ENCODE results near the gene HOTAIR. TPM values are rescaled to one million over a fixed set of nuclear protein-coding genes. Genes with fewer than 3 reads are reported as not detected.

Gene HOTAIR
- total RNA-seq, 1 donor from 2014 or later: not detected

DNA sequence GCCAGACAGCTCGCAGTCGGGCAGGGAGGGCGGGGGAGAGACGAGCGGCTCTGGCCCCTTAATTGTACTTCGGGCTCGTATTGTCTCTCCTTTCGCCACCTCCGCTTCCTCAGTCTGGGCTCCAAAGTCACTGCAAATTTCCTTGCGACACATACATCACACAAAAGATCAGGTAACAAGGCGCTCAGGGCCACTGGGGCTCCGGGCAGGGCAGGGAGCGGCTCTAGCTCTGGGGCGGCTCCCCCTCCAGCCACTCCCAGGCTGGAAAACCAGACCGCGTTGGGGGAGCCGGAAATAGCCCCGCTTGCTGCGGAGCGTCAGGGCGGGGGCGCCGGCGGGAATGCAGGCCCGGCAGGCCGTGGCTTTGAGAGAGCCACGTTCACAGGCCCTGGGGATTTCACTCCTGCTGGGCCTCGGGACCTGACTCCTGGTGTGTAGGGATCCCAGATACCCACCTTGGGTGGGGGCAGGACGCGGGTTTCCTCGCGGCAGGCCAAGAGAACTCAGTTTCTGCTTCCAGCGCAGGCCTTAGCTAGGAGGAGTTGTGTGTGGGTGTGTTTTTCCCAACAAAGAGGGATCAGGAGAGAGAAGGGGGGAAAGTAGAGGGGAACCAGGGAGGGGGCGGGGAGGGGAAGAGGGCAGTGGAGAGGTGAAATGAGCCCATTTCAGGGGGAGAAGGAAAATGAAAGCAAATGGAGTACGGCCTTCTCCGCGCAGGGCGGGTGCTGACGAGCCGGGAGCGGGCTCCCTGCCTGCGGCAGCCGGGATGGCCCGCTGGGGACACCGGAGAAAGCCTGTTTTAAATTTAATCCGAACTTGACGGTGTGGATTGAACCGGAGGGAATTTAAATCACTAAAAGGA is 20.9 kb upstream of the HOTAIR start:
- DNase-seq (ENCODE audit: low spot score, unreplicated experiment): no peak
- TF ChIP-seq, protein P1, sequence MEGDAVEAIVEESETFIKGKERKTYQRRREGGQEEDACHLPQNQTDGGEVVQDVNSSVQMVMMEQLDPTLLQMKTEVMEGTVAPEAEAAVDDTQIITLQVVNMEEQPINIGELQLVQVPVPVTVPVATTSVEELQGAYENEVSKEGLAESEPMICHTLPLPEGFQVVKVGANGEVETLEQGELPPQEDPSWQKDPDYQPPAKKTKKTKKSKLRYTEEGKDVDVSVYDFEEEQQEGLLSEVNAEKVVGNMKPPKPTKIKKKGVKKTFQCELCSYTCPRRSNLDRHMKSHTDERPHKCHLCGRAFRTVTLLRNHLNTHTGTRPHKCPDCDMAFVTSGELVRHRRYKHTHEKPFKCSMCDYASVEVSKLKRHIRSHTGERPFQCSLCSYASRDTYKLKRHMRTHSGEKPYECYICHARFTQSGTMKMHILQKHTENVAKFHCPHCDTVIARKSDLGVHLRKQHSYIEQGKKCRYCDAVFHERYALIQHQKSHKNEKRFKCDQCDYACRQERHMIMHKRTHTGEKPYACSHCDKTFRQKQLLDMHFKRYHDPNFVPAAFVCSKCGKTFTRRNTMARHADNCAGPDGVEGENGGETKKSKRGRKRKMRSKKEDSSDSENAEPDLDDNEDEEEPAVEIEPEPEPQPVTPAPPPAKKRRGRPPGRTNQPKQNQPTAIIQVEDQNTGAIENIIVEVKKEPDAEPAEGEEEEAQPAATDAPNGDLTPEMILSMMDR (IDR thresholded peaks at IDR 0.05; ENCODE audit: unreplicated experiment): no peak
- no peaks in the 10 kb centered on the region for H3K36me3 Mint-ChIP-seq (ENCODE audit: insufficient read depth)
- H3K4me3 Mint-ChIP-seq (ENCODE audit: low read depth): no peak overlapping the region
- peak overlapping the region; percentile 81 for H3K27ac Mint-ChIP-seq
- peaks cover 100% of the 10 kb centered on the region for H3K27me3 Mint-ChIP-seq
- H3K9me3 Mint-ChIP-seq (ENCODE audit: low read depth): no peaks in the 10 kb centered on the region
- peaks cover 6% of the 10 kb centered on the region for H3K4me1 Mint-ChIP-seq (ENCODE audit: low read depth)

DNA sequence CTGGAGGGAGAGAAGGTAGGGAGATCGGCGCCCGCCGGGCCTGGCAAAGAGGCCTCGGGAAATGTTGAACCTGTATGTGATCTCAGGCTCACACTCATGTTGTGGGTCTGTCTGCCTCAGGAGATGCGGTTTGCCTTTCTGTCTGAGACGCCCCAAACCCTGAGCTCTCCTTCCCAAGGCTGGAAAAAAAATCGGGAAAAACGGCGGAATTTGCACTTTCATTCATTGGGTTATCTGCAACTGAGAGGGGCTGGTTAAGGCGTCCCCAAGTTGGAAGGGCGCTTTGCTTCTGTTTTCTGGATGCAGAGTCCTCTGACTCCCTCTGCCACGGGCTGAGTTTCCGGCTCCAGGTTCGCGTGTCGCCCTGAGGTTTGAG is 20.2 kb upstream of the HOTAIR start:
- TF ChIP-seq, protein P1 (IDR thresholded peaks at IDR 0.05; ENCODE audit: unreplicated experiment): no peak
- no peak for DNase-seq (ENCODE audit: low spot score, unreplicated experiment)
- H3K27ac Mint-ChIP-seq: no peak overlapping the region
- no peak overlapping the region for H3K4me3 Mint-ChIP-seq (ENCODE audit: low read depth)
- H3K36me3 Mint-ChIP-seq (ENCODE audit: insufficient read depth): no peaks in the 10 kb centered on the region
- peaks cover 4% of the 10 kb centered on the region for H3K4me1 Mint-ChIP-seq (ENCODE audit: low read depth)
- no peaks in the 10 kb centered on the region for H3K9me3 Mint-ChIP-seq (ENCODE audit: low read depth)
- H3K27me3 Mint-ChIP-seq: peaks cover 100% of the 10 kb centered on the region

DNA sequence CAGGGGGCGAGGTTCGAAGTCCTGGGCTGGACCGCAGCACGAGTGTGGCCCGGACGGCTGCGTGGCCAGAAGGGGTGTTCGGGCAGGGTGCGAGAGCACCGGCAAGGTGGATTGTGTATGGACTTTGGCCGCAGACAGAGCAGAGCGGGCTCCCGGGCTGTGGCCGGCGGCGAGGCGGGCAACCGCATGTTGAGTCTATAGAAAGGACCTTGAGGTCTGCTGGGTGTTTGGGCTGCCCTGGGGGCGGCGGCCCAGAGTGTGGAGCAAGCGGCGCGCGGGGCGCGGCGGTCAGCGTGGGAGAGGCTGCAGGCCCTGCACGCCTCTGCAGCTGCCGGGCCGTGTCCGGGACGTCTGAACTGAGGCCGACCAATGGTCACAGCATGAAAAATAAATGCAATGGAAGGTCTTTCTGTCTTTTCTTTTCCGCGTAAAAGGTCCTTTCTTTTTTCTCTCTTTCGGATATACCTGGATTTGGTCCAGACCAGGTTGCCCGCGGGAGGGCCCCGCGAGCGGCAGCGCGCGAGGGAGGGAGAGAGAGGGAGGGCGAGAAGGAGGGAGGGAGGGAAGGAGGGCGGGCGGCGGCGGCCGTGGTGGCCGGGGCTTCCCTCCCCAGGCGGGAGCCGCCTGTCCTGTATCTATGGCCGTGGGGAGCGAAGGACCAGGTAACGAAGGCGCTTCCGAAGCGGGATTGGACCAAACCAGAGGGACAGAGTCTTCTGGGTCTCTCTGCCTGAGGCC is 19.7 kb upstream of the HOTAIR start:
- DNase-seq (ENCODE audit: low spot score, unreplicated experiment): no peak
- H3K4me3 Mint-ChIP-seq (ENCODE audit: low read depth): no peak overlapping the region
- peaks cover 4% of the 10 kb centered on the region for H3K4me1 Mint-ChIP-seq (ENCODE audit: low read depth)
- TF ChIP-seq, protein P1 (IDR thresholded peaks at IDR 0.05; ENCODE audit: unreplicated experiment): no peak
- H3K27ac Mint-ChIP-seq: peak overlapping the region; percentile 45
- H3K36me3 Mint-ChIP-seq (ENCODE audit: insufficient read depth): no peaks in the 10 kb centered on the region
- H3K9me3 Mint-ChIP-seq (ENCODE audit: low read depth): no peaks in the 10 kb centered on the region
- peaks cover 100% of the 10 kb centered on the region for H3K27me3 Mint-ChIP-seq

GRCh38 chr12:53994009-53994263 is 19.2 kb upstream of the HOTAIR start:
- Mint-ChIP-seq H3K27ac (peak overlapping the region; percentile 45), H3K36me3 (ENCODE audit: insufficient read depth) (no peaks in the 10 kb centered on the region), H3K27me3 (peaks cover 100% of the 10 kb centered on the region), H3K4me1 (ENCODE audit: low read depth) (peaks cover 4% of the 10 kb centered on the region), H3K9me3 (ENCODE audit: low read depth) (no peaks in the 10 kb centered on the region), H3K4me3 (ENCODE audit: low read depth) (no peak overlapping the region)
- no peak for DNase-seq (ENCODE audit: low spot score, unreplicated experiment)
- TF ChIP-seq, protein P1 (IDR thresholded peaks at IDR 0.05; ENCODE audit: unreplicated experiment): no peak

DNA sequence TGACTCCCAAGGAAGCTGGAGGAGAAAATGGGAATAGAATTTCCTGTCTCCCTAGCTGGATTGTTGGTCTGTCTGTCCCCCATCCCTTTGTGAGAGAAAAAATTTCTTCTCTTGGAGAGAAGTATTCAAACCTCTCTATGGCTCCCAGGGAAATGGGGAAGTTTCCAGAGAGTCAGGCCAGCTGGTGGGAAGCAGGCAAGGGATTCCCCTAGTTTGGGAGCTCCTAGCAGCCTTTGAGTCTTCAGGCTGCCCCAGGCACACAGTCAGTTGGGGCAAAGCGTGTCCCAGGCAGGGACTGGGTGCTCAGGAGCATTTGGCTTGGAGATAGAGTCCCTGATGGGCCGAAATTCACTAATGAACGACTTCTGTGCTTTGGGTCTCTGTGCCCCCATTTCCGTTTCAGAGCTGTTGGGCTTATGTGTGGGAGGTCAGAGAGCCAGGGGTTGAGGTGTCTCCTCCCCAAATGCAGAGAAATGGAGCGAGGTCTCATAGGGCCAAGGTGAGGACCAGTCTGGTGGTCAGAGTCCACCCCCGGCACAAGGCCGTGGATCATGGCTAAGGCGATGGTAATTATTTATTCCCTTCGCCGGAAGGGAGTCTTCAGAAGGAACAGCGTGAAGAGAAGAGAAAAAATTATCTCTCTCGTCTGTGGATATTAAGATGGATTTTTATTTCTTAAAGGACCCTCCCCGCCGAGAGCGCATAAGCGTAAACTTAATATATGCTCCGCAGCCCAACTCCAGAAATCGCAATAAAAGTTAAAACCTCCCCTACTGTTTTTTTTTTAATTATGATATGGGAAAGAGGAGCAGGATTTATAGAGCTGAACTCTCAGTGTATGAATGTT is 18.6 kb upstream of the HOTAIR start:
- Mint-ChIP-seq H3K27me3 (peaks cover 100% of the 10 kb centered on the region), H3K9me3 (ENCODE audit: low read depth) (no peaks in the 10 kb centered on the region), H3K27ac (no peak overlapping the region), H3K4me1 (ENCODE audit: low read depth) (peaks cover 4% of the 10 kb centered on the region), H3K4me3 (ENCODE audit: low read depth) (no peak overlapping the region), H3K36me3 (ENCODE audit: insufficient read depth) (no peaks in the 10 kb centered on the region)
- TF ChIP-seq, protein P1 (IDR thresholded peaks at IDR 0.05; ENCODE audit: unreplicated experiment): no peak
- no peak for DNase-seq (ENCODE audit: low spot score, unreplicated experiment)

Measured in progenitor cell of endocrine pancreas (in vitro differentiated cells).